Ovary (tissue), 3 donors: ENCODE results near the gene PLAA.

Experiments used
- EP300 ChIP-seq: sonication (generic); formaldehyde crosslinking; IDR thresholded peaks from one replicate; pipeline ENCODE4 v1.6.1; 2017; ENCODE audit warnings: antibody characterized with exemption
- POLR2A ChIP-seq: fragments of 450-650 bp; IDR thresholded peaks from one replicate; pipeline ENCODE4 v1.6.1; 2017; ENCODE audit warnings: antibody characterized with exemption, mild to moderate bottlenecking, moderate library complexity
- TF ChIP-seq, protein P1 (sequence below), 3 donors: fragments of 450-650 bp in 2 of 3; fragments of 200-600 bp in 1 of 3; IDR thresholded peaks; one replicate each; pipeline versions ENCODE4 v1.5.1 to v1.8.0; 2016 to 2022; ENCODE audit warnings: antibody characterized with exemption in 3 of 3, mild to moderate bottlenecking in 1 of 3
- donor health status: DM: no; HTN: no; CAD: no.

DNA sequence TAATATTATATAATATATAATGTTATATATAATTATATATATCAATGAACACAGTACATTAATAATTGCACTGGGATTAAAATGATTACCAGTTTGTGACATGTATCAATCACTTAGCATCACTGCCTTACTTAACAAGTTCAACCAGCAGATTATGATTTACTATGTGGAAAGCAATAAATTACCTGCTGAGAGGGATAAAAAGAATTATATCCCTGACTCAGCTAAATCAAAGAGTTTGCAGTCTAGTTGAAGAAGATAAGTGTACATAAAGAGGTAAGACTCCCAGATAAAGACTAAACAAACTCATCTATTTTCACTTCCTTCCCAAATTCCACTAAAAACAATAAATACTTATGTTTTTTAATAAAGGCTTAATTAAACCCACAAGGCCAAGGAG lies 11.2 kb downstream of the PLAA start:
- TF ChIP-seq POLR2A (no peak), EP300 (no peak)
- TF ChIP-seq, protein P1, sequence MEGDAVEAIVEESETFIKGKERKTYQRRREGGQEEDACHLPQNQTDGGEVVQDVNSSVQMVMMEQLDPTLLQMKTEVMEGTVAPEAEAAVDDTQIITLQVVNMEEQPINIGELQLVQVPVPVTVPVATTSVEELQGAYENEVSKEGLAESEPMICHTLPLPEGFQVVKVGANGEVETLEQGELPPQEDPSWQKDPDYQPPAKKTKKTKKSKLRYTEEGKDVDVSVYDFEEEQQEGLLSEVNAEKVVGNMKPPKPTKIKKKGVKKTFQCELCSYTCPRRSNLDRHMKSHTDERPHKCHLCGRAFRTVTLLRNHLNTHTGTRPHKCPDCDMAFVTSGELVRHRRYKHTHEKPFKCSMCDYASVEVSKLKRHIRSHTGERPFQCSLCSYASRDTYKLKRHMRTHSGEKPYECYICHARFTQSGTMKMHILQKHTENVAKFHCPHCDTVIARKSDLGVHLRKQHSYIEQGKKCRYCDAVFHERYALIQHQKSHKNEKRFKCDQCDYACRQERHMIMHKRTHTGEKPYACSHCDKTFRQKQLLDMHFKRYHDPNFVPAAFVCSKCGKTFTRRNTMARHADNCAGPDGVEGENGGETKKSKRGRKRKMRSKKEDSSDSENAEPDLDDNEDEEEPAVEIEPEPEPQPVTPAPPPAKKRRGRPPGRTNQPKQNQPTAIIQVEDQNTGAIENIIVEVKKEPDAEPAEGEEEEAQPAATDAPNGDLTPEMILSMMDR (IDR thresholded peaks at IDR 0.05) = no peak
